Neural progenitor cell (in vitro differentiated cells): Measurements from ENCODE around the gene HSD17B4. TPM values are rescaled to one million over a fixed set of nuclear protein-coding genes. Genes with fewer than 3 reads are reported as not detected.

Experiments used
- DNase-seq: peaks from one replicate; pipeline ENCODE4 v3.0.0-alpha.2; 2016; ENCODE audit warnings: low spot score
- H2AFZ ChIP-seq: fragments of 200-600 bp; sonication (generic); replicated peaks from 2 replicates; pipeline ENCODE4 v1.6.1; 2016; ENCODE audit warnings: antibody characterized with exemption
- H3F3A ChIP-seq: fragments of 200-600 bp; sonication (generic); 2 replicates; pipeline ENCODE4 v1.6.1; 2016; ENCODE audit warnings: antibody characterized with exemption, low read depth
- H3K27ac ChIP-seq: fragments of 200-600 bp; sonication (generic); 2 replicates; pipeline ENCODE4 v1.5.1; 2016; ENCODE audit warnings: mild to moderate bottlenecking
- H3K27me3 ChIP-seq: fragments of 200-600 bp; sonication (generic); 2 replicates; pipeline ENCODE4 v1.6.1; 2016; ENCODE audit warnings: mild to moderate bottlenecking, moderate library complexity
- H3K36me3 ChIP-seq: fragments of 200-600 bp; sonication (generic); 2 replicates; pipeline ENCODE4 v1.5.1; 2016
- H3K4me1 ChIP-seq: fragments of 200-600 bp; sonication (generic); 2 replicates; pipeline ENCODE4 v1.6.1; 2016; ENCODE audit warnings: mixed run types
- H3K4me2 ChIP-seq: fragments of 200-600 bp; sonication (generic); 2 replicates; pipeline ENCODE4 v1.6.1; 2016
- H3K4me3 ChIP-seq: fragments of 200-600 bp; sonication (generic); 2 replicates; pipeline ENCODE4 v1.5.1; 2016
- H3K79me2 ChIP-seq: fragments of 200-600 bp; sonication (generic); 2 replicates; pipeline ENCODE4 v1.6.1; 2016; ENCODE audit warnings: low read depth
- H3K9ac ChIP-seq: fragments of 200-600 bp; sonication (generic); 2 replicates; pipeline ENCODE4 v1.6.1; 2016
- H3K9me3 ChIP-seq: fragments of 200-600 bp; sonication (generic); 2 replicates; pipeline ENCODE4 v1.5.1; 2016; ENCODE audit warnings: low read depth
- H4K20me1 ChIP-seq: fragments of 200-600 bp; sonication (generic); 2 replicates; pipeline ENCODE4 v1.6.1; 2016; ENCODE audit warnings: low read depth
- H3K27ac Mint-ChIP-seq: 3 replicates; pipeline ENCODE4 v1.8.0; 2021; ENCODE audit warnings: mixed read lengths
- H3K27me3 Mint-ChIP-seq: 2 replicates; pipeline ENCODE4 v1.8.0; 2022; ENCODE audit warnings: low read depth, mild to moderate bottlenecking, inconsistent platforms, moderate library complexity, mixed read lengths; ENCODE audit not compliant: insufficient read depth
- H3K36me3 Mint-ChIP-seq: 3 replicates; pipeline ENCODE4 v1.8.0; 2021; ENCODE audit warnings: mixed read lengths
- H3K4me1 Mint-ChIP-seq: 3 replicates; pipeline ENCODE4 v1.8.0; 2021; ENCODE audit warnings: mixed read lengths
- H3K4me3 Mint-ChIP-seq: 3 replicates; pipeline ENCODE4 v1.8.0; 2021; ENCODE audit warnings: mild to moderate bottlenecking, moderate library complexity, mixed read lengths
- H3K9me3 Mint-ChIP-seq: 3 replicates; pipeline ENCODE4 v1.8.0; 2020; ENCODE audit warnings: mixed read lengths
- CTCF ChIP-seq: fragments of 200-600 bp; sonication (generic); IDR thresholded peaks from 2 replicates; pipeline ENCODE4 v1.5.1; 2017; ENCODE audit warnings: antibody characterized with exemption, mild to moderate bottlenecking
- EZH2 ChIP-seq: fragments of 200-600 bp; sonication (generic); IDR thresholded peaks from 2 replicates; pipeline ENCODE4 v1.6.1; 2017; ENCODE audit warnings: antibody characterized with exemption, mild to moderate bottlenecking, moderate library complexity
- EZH2phosphoT487 ChIP-seq: fragments of 200-600 bp; sonication (generic); IDR thresholded peaks from 2 replicates; pipeline ENCODE4 v1.6.1; 2017; ENCODE audit warnings: antibody characterized with exemption
- total RNA-seq: library from RNA; depleted of rRNA; stranded (reverse); fragments of >200 nt; gene quantifications from 2 replicates; pipeline ENCODE4 v1.2.3, GENCODE V29; 2015; ENCODE audit warnings: low replicate concordance

HSD17B4 gene
- total RNA-seq, 1 donor from 2014 or later = 306 TPM

- Histone ChIP-seq H3K9me3 (no peaks in the 10 kb centered on the region), H3K4me2 (no peak overlapping the region), H4K20me1 (no peaks in the 10 kb centered on the region), H3K27ac (no peak overlapping the region), H3K9ac (no peak overlapping the region), H3F3A (no peaks in the 10 kb centered on the region), H3K27me3 (no peaks in the 10 kb centered on the region), H3K79me2 (no peaks in the 10 kb centered on the region), H3K4me3 (no peak overlapping the region), H3K4me1 (no peaks in the 10 kb centered on the region), H3K36me3 (no peaks in the 10 kb centered on the region), H2AFZ (no peak overlapping the region)
- no peaks in the 10 kb centered on the region for H3K36me3 Mint-ChIP-seq
- no peaks in the 10 kb centered on the region for H3K27me3 Mint-ChIP-seq
- TF ChIP-seq EZH2 = no peak
- TF ChIP-seq CTCF = no peak
- no peak for TF ChIP-seq EZH2phosphoT487
- H3K9me3 Mint-ChIP-seq = peaks cover 3% of the 10 kb centered on the region
- no peaks in the 10 kb centered on the region for H3K4me1 Mint-ChIP-seq
- no peak overlapping the region for H3K4me3 Mint-ChIP-seq
- DNase-seq = no peak
- no peak overlapping the region for H3K27ac Mint-ChIP-seq
These were observed 102.3 kb downstream of the HSD17B4 start for GRCh38 chr5:119554597-119554996.

- no peaks in the 10 kb centered on the region for H3K9me3 Mint-ChIP-seq
- peaks cover 7% of the 10 kb centered on the region for H3K4me1 Mint-ChIP-seq
- H3K4me3 Mint-ChIP-seq = no peak overlapping the region
- no peaks in the 10 kb centered on the region for H3K36me3 Mint-ChIP-seq
- H3K27ac ChIP-seq = no peak overlapping the region
- H3K9ac ChIP-seq = no peak overlapping the region
- no peak overlapping the region for H3K27ac Mint-ChIP-seq
- H3K9me3 ChIP-seq = no peaks in the 10 kb centered on the region
- H3F3A ChIP-seq = no peaks in the 10 kb centered on the region
- no peaks in the 10 kb centered on the region for H3K36me3 ChIP-seq
- H3K27me3 Mint-ChIP-seq = no peaks in the 10 kb centered on the region
- peaks cover 5% of the 10 kb centered on the region for H3K4me1 ChIP-seq
- no peak overlapping the region for H2AFZ ChIP-seq
- H3K79me2 ChIP-seq = no peaks in the 10 kb centered on the region
- H3K4me2 ChIP-seq = no peak overlapping the region
- no peaks in the 10 kb centered on the region for H3K27me3 ChIP-seq
- H4K20me1 ChIP-seq = no peaks in the 10 kb centered on the region
- DNase-seq = no peak
- TF ChIP-seq EZH2 (no peak), CTCF (no peak), EZH2phosphoT487 (no peak)
- H3K4me3 ChIP-seq = no peak overlapping the region
These were observed 118.6 kb downstream of the HSD17B4 start for GRCh38 chr5:119570910-119571309.

- no peak overlapping the region for H2AFZ ChIP-seq
- peak; percentile 50 for DNase-seq
- TF ChIP-seq EZH2phosphoT487 (no peak), CTCF (peak; percentile 46), EZH2 (no peak)
- no peaks in the 10 kb centered on the region for H3K27me3 ChIP-seq
- no peak overlapping the region for H3K9ac ChIP-seq
- H3K79me2 ChIP-seq = no peaks in the 10 kb centered on the region
- no peaks in the 10 kb centered on the region for H3K9me3 Mint-ChIP-seq
- no peaks in the 10 kb centered on the region for H3K36me3 Mint-ChIP-seq
- no peak overlapping the region for H3K4me3 ChIP-seq
- no peak overlapping the region for H3K4me3 Mint-ChIP-seq
- H3F3A ChIP-seq = peaks cover 51% of the 10 kb centered on the region
- H3K36me3 ChIP-seq = no peaks in the 10 kb centered on the region
- no peak overlapping the region for H3K27ac Mint-ChIP-seq
- no peaks in the 10 kb centered on the region for H3K9me3 ChIP-seq
- no peak overlapping the region for H3K27ac ChIP-seq
- H3K4me2 ChIP-seq = no peak overlapping the region
- no peaks in the 10 kb centered on the region for H3K27me3 Mint-ChIP-seq
- peaks cover 26% of the 10 kb centered on the region for H3K4me1 Mint-ChIP-seq
- H4K20me1 ChIP-seq = no peaks in the 10 kb centered on the region
- peaks cover 48% of the 10 kb centered on the region for H3K4me1 ChIP-seq
These were observed 126.6 kb downstream of the HSD17B4 start for GRCh38 chr5:119578937-119579336.
